HT-29 (cell line): Measurements from ENCODE around the gene MRGPRE. TPM values are rescaled to one million over a fixed set of nuclear protein-coding genes. Genes with fewer than 3 reads are reported as not detected.

Source experiments
- DNase-seq: peaks from one replicate; pipeline ENCODE4 v3.0.0-alpha.2; 2015; ENCODE audit warnings: low spot score
- total RNA-seq: library from RNA; depleted of rRNA; stranded (reverse); fragments of >200 nt; shearing (Covaris generic); gene quantifications from 2 replicates; pipeline ENCODE4 v1.2.3, GENCODE V29; 2014; rRNA removed

Gene MRGPRE
- total RNA-seq, 1 experiment from 2014 or later = 0.36 TPM

DNA sequence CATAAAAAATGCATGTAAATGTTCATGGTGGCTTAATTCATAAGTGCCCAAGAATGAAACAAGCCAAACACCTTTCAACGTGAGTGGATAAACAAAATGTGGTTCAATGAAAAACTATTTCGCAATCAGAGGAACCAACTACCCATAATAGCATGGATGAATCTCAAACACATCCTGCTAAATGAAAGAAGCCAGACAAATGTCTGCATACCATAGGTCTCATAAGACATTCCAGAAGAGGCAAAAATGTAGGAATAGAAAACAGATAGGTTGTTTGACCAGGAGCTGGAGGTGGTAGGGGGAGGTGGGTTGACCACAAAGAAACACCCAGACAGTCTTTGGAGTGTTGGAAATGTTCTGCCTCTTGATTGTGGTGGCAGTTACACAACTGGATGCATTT, 53.9 kb downstream of the MRGPRE start:
- DNase-seq = no peak

DNA sequence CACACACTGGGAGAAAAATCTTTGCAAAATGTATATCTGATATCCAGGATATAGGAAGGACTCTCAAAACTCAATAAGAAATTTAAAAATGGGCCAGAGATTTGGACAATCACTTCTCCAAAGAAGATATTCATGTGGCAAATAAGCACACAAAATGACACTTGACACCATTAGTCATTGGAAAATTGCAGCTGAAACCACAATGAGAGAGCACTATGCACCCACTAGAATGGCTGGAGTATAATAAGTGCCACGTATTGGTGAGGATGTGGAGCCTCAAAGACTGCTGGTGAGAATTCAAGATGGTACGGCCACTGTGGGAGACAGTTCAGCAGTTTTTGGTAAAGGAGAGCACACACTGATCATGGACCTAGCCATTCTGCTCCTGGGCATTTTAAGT, 54.3 kb downstream of the MRGPRE start:
- DNase-seq = no peak

Other genes starting within 250 kb of the MRGPRE start
- gene NAP1L4, start 240.1 kb downstream of the MRGPRE start, total RNA-seq = 114 and 116 TPM in 2 replicates
- 47.7 and 55.8 TPM in 2 replicates for gene CARS1, start 175.0 kb downstream of the MRGPRE start, total RNA-seq
- gene OSBPL5, start 67.1 kb downstream of the MRGPRE start, total RNA-seq = 93.1 and 106 TPM in 2 replicates
- not detected in 2 replicates for gene MRGPRG, start 13.6 kb downstream of the MRGPRE start, total RNA-seq
- gene ZNF195, start 146.7 kb upstream of the MRGPRE start, total RNA-seq = 50.8 and 51.1 TPM in 2 replicates